GM10266 (cell line): ENCODE measurements around the gene CFAP97.
"Not testable (repeated sequence)": the region's sequence is repeated elsewhere in the genome, so short reads cannot be mapped to it uniquely, and the experiment has no call there.

ENCODE experiments used
- DNase-seq: peaks from one replicate; pipeline ENCODE4 v3.0.0; 2012; ENCODE audit errors: extremely low spot score
- TF ChIP-seq, protein P1 (sequence below): IDR thresholded peaks from 2 replicates; pipeline ENCODE4 v1.5.1; 2012; ENCODE audit warnings: mild to moderate bottlenecking, low read depth; ENCODE audit not compliant: control insufficient read depth, insufficient read depth; ENCODE audit errors: missing control alignments

The CFAP97 gene

DNA sequence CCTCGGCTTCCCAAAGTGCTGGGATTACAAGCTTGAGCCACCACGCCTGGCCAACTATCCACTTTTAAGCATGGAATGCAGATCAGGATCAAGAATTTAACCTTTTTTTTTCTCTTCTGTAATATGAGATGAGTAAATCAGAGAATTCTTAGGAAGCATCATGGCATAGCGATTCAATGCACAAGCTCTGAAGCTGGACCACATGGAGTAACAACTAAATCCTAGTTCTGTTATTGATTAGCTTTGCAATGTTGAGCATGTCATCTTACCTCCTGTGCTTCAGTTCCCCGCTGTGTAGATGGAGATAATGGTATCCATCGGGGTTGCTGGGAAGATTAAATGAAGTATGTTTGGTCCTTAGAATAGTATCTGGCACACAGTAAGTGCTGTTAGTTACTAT lies 3.7 kb upstream of the CFAP97 start:
- no peak for DNase-seq
- TF ChIP-seq, protein P1, sequence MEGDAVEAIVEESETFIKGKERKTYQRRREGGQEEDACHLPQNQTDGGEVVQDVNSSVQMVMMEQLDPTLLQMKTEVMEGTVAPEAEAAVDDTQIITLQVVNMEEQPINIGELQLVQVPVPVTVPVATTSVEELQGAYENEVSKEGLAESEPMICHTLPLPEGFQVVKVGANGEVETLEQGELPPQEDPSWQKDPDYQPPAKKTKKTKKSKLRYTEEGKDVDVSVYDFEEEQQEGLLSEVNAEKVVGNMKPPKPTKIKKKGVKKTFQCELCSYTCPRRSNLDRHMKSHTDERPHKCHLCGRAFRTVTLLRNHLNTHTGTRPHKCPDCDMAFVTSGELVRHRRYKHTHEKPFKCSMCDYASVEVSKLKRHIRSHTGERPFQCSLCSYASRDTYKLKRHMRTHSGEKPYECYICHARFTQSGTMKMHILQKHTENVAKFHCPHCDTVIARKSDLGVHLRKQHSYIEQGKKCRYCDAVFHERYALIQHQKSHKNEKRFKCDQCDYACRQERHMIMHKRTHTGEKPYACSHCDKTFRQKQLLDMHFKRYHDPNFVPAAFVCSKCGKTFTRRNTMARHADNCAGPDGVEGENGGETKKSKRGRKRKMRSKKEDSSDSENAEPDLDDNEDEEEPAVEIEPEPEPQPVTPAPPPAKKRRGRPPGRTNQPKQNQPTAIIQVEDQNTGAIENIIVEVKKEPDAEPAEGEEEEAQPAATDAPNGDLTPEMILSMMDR, result no peak

DNA sequence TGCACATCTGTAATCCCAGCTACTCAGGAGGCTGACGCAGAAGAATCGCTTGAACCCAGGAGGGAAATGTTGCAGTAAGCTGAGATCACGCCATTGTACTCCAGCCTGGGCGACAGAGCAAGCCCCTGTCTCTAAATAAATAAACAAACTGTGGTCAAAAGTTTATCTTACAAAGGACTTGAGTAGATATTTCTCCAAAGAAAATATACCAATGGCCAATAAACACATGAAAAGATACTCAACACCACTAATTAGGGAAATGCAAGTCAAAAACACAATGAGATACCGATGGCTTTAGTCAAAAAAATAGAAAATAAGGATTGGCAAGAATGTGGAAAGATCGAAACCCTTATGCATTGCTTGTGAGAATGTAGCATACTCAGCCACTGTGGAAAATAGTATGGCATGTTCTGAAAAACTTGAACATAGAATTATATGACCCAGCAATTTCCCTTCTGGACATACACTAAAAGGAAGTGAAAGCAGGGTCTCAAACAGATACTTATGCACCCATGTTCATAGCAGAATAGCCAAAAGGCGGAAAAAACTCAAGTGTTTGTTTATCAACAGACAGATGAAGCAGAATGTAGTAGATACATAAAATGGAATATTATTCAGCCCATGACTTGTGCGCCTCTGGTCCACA lies 2.0 kb upstream of the CFAP97 start:
- DNase-seq, result no peak
- TF ChIP-seq, protein P1, result no peak

DNA sequence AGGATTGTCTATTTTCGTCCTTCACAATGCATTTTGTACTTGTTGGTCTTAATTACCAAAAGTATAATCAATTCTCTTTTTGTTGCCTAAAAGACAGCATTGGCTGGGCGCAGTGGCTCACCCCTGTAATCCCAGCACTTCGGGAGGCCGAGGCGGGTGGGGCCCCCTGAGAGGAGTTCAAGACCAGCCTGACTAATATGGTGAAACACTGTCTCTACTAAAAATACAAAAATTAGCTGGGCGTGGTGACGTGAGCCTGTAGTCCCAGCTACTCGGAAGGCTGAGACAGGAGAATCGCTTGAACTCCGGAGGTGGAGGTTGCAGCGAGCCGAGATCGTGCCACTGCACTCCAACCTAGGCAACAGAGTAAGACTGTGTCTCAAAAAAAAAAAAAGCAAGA lies 1.3 kb upstream of the CFAP97 start:
- DNase-seq, result not testable (repeated sequence)

DNA sequence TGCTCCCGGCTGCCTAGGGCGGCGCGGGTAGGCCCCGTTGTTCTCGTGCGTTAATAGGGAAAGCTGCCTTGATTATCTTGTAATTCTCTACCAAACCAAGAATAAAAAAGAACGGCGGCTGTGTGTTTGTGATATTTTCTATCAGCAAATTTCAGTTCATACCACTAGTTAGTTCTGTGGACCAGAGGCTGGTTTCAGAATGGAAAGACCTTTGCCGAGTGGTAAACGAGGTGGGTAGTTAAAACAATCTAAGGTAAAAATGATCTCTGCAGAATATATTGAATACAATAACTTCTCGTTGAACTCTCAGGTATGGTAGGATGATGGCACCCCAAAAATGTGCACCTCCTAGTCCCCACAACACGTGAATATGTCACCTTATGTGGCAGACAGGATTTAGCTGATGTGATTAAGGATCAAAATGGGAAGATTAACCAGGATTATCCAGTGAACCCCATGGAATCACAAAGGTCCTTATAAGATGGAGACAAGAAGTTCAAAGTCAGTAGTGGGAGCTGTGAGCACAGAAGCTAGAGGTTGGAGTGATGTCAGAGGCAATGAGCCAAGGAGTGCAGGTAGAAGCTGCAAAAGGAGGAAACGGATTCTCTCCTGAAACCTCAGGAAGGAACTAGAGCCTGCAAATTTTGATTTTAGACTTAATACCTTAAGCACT lies 574 bp upstream of the CFAP97 start:
- TF ChIP-seq, protein P1, result no peak
- DNase-seq, result no peak

DNA sequence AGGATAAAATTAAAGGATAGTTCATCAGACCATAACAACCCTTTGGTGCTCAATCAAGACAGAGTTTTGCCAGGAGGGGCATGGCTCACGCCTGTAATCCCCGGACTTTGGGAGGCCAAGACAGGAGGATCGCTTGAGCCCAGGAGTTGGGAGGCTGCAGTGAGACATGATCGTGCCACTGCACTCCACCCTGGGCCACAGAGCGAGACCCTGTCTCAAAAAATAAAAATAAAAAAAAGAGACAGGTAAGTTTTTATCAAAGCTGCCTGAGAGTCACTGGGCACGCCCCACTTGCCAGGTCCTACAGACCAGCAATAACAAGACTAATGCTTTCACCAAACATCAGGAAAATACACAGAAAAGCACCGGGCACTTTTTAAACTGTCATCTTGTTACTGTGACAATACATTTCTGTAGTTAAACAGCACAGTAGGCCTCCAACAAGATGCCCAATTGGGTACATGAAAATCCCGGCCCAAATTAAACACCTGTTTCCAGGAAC lies 765 bp downstream of the CFAP97 start:
- DNase-seq, result no peak
- TF ChIP-seq, protein P1, result no peak

DNA sequence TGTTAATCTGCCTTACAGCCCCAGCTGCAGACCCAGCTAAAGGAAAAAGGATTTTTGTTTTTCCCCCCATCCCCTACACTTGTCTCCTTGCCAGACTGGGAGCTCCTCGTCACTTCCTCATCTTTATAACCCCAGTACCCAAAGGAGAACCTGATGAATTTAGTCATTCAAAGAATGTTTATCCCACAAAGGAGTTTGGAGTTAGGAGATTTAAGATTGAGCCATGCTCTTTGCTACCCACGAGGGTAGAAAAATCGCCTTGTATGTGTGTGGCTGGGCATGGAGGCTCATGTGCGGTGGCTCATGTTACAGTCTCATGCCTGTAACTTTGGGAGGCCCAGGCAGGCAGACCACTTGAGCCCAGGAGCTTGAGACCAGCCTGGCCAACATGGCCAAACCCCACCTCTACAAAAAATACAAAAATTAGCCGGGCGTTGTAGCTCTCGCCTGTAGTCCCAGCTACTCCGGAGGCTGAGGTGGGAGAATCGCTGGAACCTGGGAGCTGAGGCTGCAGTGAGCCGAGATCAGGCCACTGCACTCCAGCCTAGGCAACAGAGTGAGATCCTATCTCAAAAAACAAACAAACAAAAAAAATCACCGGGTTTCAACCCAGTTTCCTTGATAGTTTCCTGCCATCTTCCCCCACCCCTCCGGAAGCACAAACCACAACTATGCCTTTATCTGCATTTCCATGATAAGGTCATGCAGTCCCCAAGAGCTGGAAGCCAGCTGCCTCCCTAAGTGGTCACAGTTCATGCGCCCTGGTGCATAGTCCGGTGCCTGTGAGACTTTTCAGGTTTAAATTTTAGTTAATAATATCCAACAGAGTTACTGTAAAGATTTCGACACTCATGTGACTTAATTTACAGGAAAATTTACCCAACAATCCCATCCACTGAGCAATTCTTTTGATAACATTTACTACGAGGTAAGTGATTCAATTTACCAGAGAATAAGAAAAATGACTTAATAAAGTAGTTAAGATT lies 1.5 kb downstream of the CFAP97 start:
- TF ChIP-seq, protein P1, result no peak

DNA sequence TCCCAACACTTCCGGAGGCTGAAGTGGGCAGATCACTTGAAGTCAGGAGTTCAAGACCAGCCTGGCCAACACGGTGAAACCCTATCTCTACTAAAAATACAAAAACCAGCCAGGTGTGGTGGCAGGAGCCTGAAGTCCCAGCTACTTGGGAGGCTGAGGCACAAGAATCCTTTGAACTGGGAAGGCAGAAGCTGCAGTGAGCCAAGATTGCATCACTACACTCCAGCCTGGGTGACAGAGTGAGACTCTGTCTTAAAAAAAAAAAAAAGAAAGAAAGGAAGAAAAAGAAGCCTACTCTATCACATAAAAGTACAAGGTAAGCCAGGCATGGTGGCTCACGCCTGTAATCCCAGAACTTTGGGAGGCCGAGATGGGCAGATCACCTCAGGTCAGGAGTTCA lies 5.6 kb downstream of the CFAP97 start:
- DNase-seq, result not testable (repeated sequence)

More for the DNA sequence above, 1.5 kb downstream of the CFAP97 start:
- no peak for DNase-seq

DNA sequence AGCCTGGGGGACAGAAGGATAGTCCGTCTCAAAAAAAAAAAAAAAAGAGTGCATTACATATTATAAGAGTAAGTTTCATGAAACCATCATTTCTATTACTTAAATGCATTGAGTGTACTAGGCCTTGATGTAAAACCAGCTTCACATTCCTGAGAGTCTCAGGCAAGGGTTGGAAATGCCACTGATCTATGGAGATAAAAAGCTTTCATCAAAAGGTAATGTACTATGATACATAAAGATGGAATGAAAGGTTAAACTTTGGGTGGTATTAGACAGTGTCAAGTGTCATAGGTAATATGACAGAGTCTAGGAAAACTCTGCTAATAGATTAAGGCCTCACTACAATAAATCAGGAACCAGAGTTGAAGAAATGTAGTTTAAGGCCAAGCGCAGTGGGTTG lies 7.4 kb downstream of the CFAP97 start:
- TF ChIP-seq, protein P1, result no peak
- no peak for DNase-seq
